Mononuclear cell (primary cell): Measurements from ENCODE around the gene ERICH6. TPM values are rescaled to one million over a fixed set of nuclear protein-coding genes. Genes with fewer than 3 reads are reported as not detected.

Experiments
- H3K27me3 ChIP-seq: 2 replicates; pipeline ENCODE4 v1.6.0; 2011; ENCODE audit warnings: low read length, control low read depth; ENCODE audit not compliant: insufficient read depth
- H3K4me1 ChIP-seq: 2 replicates; pipeline ENCODE4 v1.5.1; 2011; ENCODE audit warnings: mild to moderate bottlenecking, low read length, control low read depth; ENCODE audit not compliant: insufficient read depth
- H3K4me3 ChIP-seq: 2 replicates; pipeline ENCODE4 v1.5.1; 2011; ENCODE audit warnings: mild to moderate bottlenecking, low read length, moderate library complexity
- H3K9me3 ChIP-seq: 2 replicates; pipeline ENCODE4 v1.5.1; 2011; ENCODE audit warnings: low read depth, mild to moderate bottlenecking, control low read depth, low read length
- total RNA-seq: library from RNA; depleted of rRNA; stranded (reverse); fragments of >200 nt; gene quantifications from one replicate; pipeline ENCODE4 v1.2.3, GENCODE V29; 2012

ERICH6 gene
- total RNA-seq, 1 donor, result 0.21 TPM

GRCh38 chr3:150723946-150724345, 20.2 kb upstream of the ERICH6 start:
- no peak overlapping the region for H3K4me3 ChIP-seq
- no peaks in the 10 kb centered on the region for H3K27me3 ChIP-seq
- no peaks in the 10 kb centered on the region for H3K9me3 ChIP-seq
- peaks cover 5% of the 10 kb centered on the region for H3K4me1 ChIP-seq

GRCh38 chr3:150722267-150722666, 18.5 kb upstream of the ERICH6 start:
- no peaks in the 10 kb centered on the region for H3K9me3 ChIP-seq
- H3K4me1 ChIP-seq, result peaks cover 5% of the 10 kb centered on the region
- H3K4me3 ChIP-seq, result no peak overlapping the region
- no peaks in the 10 kb centered on the region for H3K27me3 ChIP-seq

- no peak overlapping the region for H3K4me3 ChIP-seq
- H3K4me1 ChIP-seq, result peaks cover 5% of the 10 kb centered on the region
- H3K27me3 ChIP-seq, result no peaks in the 10 kb centered on the region
- H3K9me3 ChIP-seq, result no peaks in the 10 kb centered on the region
Measured at GRCh38 chr3:150721285-150722130, 17.8 kb upstream of the ERICH6 start.

- Histone ChIP-seq H3K4me1 (peaks cover 5% of the 10 kb centered on the region), H3K9me3 (no peaks in the 10 kb centered on the region), H3K4me3 (no peak overlapping the region), H3K27me3 (no peaks in the 10 kb centered on the region)
Measured at GRCh38 chr3:150720444-150720843, 16.7 kb upstream of the ERICH6 start.

GRCh38 chr3:150710097-150710496, 6.4 kb upstream of the ERICH6 start:
- Histone ChIP-seq H3K4me1 (no peaks in the 10 kb centered on the region), H3K4me3 (no peak overlapping the region), H3K9me3 (no peaks in the 10 kb centered on the region), H3K27me3 (no peaks in the 10 kb centered on the region)

- peak overlapping the region; percentile 75 for H3K4me3 ChIP-seq
- no peaks in the 10 kb centered on the region for H3K9me3 ChIP-seq
- H3K27me3 ChIP-seq, result no peaks in the 10 kb centered on the region
- H3K4me1 ChIP-seq, result peaks cover 18% of the 10 kb centered on the region
Measured at GRCh38 chr3:150703299-150703755, 393 bp downstream of the ERICH6 start.

- Histone ChIP-seq H3K4me3 (no peak overlapping the region), H3K27me3 (no peaks in the 10 kb centered on the region), H3K9me3 (no peaks in the 10 kb centered on the region), H3K4me1 (peaks cover 14% of the 10 kb centered on the region)
Measured at GRCh38 chr3:150699068-150699639, 4.6 kb downstream of the ERICH6 start.

- H3K9me3 ChIP-seq, result peaks cover 6% of the 10 kb centered on the region
- H3K4me1 ChIP-seq, result peaks cover 7% of the 10 kb centered on the region
Measured at GRCh38 chr3:150697646-150698045, 6.1 kb downstream of the ERICH6 start.

GRCh38 chr3:150691414-150692040, 12.2 kb downstream of the ERICH6 start:
- Histone ChIP-seq H3K4me1 (no peaks in the 10 kb centered on the region), H3K27me3 (no peaks in the 10 kb centered on the region), H3K9me3 (peaks cover 7% of the 10 kb centered on the region), H3K4me3 (no peak overlapping the region)

More at GRCh38 chr3:150697646-150698045, 6.1 kb downstream of the ERICH6 start:
- H3K27me3 ChIP-seq, result no peaks in the 10 kb centered on the region
- H3K4me3 ChIP-seq, result no peak overlapping the region

- Histone ChIP-seq H3K9me3 (peaks cover under 1% of the 10 kb centered on the region), H3K4me3 (no peak overlapping the region), H3K4me1 (no peaks in the 10 kb centered on the region), H3K27me3 (no peaks in the 10 kb centered on the region)
Measured at GRCh38 chr3:150687613-150688012, 16.1 kb downstream of the ERICH6 start.

GRCh38 chr3:150682824-150683223, 20.9 kb downstream of the ERICH6 start:
- Histone ChIP-seq H3K9me3 (no peaks in the 10 kb centered on the region), H3K27me3 (no peaks in the 10 kb centered on the region), H3K4me3 (no peak overlapping the region), H3K4me1 (peaks cover 11% of the 10 kb centered on the region)

GRCh38 chr3:150682279-150682678, 21.4 kb downstream of the ERICH6 start:
- Histone ChIP-seq H3K9me3 (no peaks in the 10 kb centered on the region), H3K4me3 (no peak overlapping the region), H3K4me1 (peaks cover 11% of the 10 kb centered on the region), H3K27me3 (no peaks in the 10 kb centered on the region)

GRCh38 chr3:150681057-150681456, 22.7 kb downstream of the ERICH6 start:
- peaks cover 11% of the 10 kb centered on the region for H3K4me1 ChIP-seq
- H3K4me3 ChIP-seq, result no peak overlapping the region

GRCh38 chr3:150680562-150680961, 23.2 kb downstream of the ERICH6 start:
- H3K27me3 ChIP-seq, result no peaks in the 10 kb centered on the region
- H3K9me3 ChIP-seq, result peaks cover 10% of the 10 kb centered on the region
- H3K4me1 ChIP-seq, result peaks cover 11% of the 10 kb centered on the region
- no peak overlapping the region for H3K4me3 ChIP-seq

More at GRCh38 chr3:150681057-150681456, 22.7 kb downstream of the ERICH6 start:
- H3K27me3 ChIP-seq, result no peaks in the 10 kb centered on the region
- peaks cover 5% of the 10 kb centered on the region for H3K9me3 ChIP-seq

GRCh38 chr3:150675587-150675986, 28.1 kb downstream of the ERICH6 start:
- H3K27me3 ChIP-seq, result no peaks in the 10 kb centered on the region
- peaks cover 2% of the 10 kb centered on the region for H3K4me1 ChIP-seq
- peaks cover 11% of the 10 kb centered on the region for H3K9me3 ChIP-seq
- no peak overlapping the region for H3K4me3 ChIP-seq
